ENCODE data around the gene USP53.
"Not testable (repeated sequence)": the region's sequence is repeated elsewhere in the genome, so short reads cannot be mapped to it uniquely, and the experiment has no call there.

DNA sequence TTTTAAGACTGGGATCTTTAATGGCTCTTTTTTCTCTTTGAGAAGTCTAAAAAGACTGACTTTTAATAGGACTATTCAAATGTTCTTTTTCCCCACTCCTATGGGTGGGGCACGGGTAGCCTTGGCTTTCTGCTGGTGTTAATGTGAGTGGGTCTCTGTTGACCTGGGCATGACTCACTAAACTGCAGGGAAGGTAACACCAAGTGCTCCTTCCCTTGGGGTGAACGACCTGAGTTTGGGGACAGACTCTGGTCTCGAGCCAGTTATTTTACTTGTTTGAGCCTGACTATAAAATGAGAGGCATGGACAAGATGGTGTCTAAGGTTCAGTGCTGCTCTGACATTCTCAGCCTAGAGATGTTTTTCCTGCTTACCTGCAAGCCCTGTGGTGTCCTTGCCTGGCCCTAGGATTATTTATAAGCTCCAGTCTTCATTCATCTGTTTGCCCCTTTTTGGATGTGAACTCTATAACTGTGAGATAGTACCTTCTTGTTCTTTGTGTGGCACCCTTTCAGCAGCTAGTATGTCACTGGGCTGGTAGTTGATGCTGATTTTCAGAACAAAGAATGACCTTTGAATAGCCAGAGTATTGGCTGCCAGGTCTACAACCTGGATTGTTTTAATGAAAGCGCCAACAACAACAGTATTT lies 123.9 kb downstream of the USP53 start:
- TF ChIP-seq POLR2A, CTCF (IDR thresholded peaks at IDR 0.05): not testable (repeated sequence)
